ENCODE results near the gene KCNQ1.

Gene KCNQ1

GRCh38 chr11:2708757-2709281 is 264.0 kb downstream of the KCNQ1 start:
- no peak for ATAC-seq
- TF ChIP-seq ZNF70 (CRISPR knock-in tag; IDR thresholded peaks at IDR 0.05) (no peak), ZFP30 (CRISPR knock-in tag; IDR thresholded peaks at IDR 0.05) (no peak), ZC3H10 (CRISPR knock-in tag; IDR thresholded peaks at IDR 0.05) (no peak), ESRRG (CRISPR knock-in tag; IDR thresholded peaks at IDR 0.05) (no peak), ZNF565 (CRISPR knock-in tag; conservative IDR thresholded peaks at IDR 0.05; ENCODE audit: low read depth) (no peak), GLIS3 (CRISPR knock-in tag; IDR thresholded peaks at IDR 0.05) (no peak), ZNF8 (CRISPR knock-in tag; IDR thresholded peaks at IDR 0.05) (no peak), SNAI2 (CRISPR knock-in tag; IDR thresholded peaks at IDR 0.05) (no peak), CSDC2 (CRISPR knock-in tag; IDR thresholded peaks at IDR 0.05) (no peak), CSRNP3 (CRISPR knock-in tag; IDR thresholded peaks at IDR 0.05) (no peak), CREB5 (CRISPR knock-in tag; IDR thresholded peaks at IDR 0.05; ENCODE audit: low read depth) (no peak), RARB (CRISPR knock-in tag; IDR thresholded peaks at IDR 0.05) (no peak), POU6F1 (CRISPR knock-in tag; IDR thresholded peaks at IDR 0.05; ENCODE audit: borderline replicate concordance, low read depth) (no peak), PATZ1 (CRISPR knock-in tag; IDR thresholded peaks at IDR 0.05; ENCODE audit: borderline replicate concordance) (no peak), ISL1 (CRISPR knock-in tag; IDR thresholded peaks at IDR 0.05) (no peak), ARNTL (CRISPR knock-in tag; IDR thresholded peaks at IDR 0.05; ENCODE audit: borderline replicate concordance, low read depth) (no peak), BACH2 (CRISPR knock-in tag; IDR thresholded peaks at IDR 0.05; ENCODE audit: borderline replicate concordance) (no peak), OSR1 (CRISPR knock-in tag; IDR thresholded peaks at IDR 0.05) (no peak), TOX (CRISPR knock-in tag; IDR thresholded peaks at IDR 0.05; ENCODE audit: borderline replicate concordance) (no peak)

GRCh38 chr11:2709429-2709828 is 264.6 kb downstream of the KCNQ1 start:
- ATAC-seq, result no peak
- TF ChIP-seq ZNF565 (CRISPR knock-in tag; conservative IDR thresholded peaks at IDR 0.05; ENCODE audit: low read depth) (no peak), ARNTL (CRISPR knock-in tag; IDR thresholded peaks at IDR 0.05; ENCODE audit: borderline replicate concordance, low read depth) (no peak), CSRNP3 (CRISPR knock-in tag; IDR thresholded peaks at IDR 0.05) (no peak), ZNF70 (CRISPR knock-in tag; IDR thresholded peaks at IDR 0.05) (no peak), ESRRG (CRISPR knock-in tag; IDR thresholded peaks at IDR 0.05) (no peak), ZFP3 (CRISPR knock-in tag; IDR thresholded peaks at IDR 0.05) (no peak), PPARA (CRISPR knock-in tag; IDR thresholded peaks at IDR 0.05; ENCODE audit: borderline replicate concordance) (no peak), ISL1 (CRISPR knock-in tag; IDR thresholded peaks at IDR 0.05) (no peak), TSHZ2 (CRISPR knock-in tag; IDR thresholded peaks at IDR 0.05) (no peak), BACH2 (CRISPR knock-in tag; IDR thresholded peaks at IDR 0.05; ENCODE audit: borderline replicate concordance) (no peak), TOX (CRISPR knock-in tag; IDR thresholded peaks at IDR 0.05; ENCODE audit: borderline replicate concordance) (no peak), ZNF8 (CRISPR knock-in tag; IDR thresholded peaks at IDR 0.05) (no peak), OSR1 (CRISPR knock-in tag; IDR thresholded peaks at IDR 0.05) (no peak), POU6F1 (CRISPR knock-in tag; IDR thresholded peaks at IDR 0.05; ENCODE audit: borderline replicate concordance, low read depth) (no peak), ZC3H10 (CRISPR knock-in tag; IDR thresholded peaks at IDR 0.05) (no peak), GLIS3 (CRISPR knock-in tag; IDR thresholded peaks at IDR 0.05) (no peak), CSDC2 (CRISPR knock-in tag; IDR thresholded peaks at IDR 0.05) (no peak), PATZ1 (CRISPR knock-in tag; IDR thresholded peaks at IDR 0.05; ENCODE audit: borderline replicate concordance) (no peak)

Data from SK-N-SH treated with all-trans-retinoic acid at 6 μM for 48 hours (cell line).